Stimulated activated naive CD4-positive, alpha-beta T cell treated with Interleukin-2 at 50 U/mL for 16 hours (primary cell): Measurements from ENCODE around the gene AGTRAP.

Experiments used
- DNase-seq: peaks from one replicate; lab custom pipeline; 2025; lab: John Stamatoyannopoulos, UW

AGTRAP gene

DNA sequence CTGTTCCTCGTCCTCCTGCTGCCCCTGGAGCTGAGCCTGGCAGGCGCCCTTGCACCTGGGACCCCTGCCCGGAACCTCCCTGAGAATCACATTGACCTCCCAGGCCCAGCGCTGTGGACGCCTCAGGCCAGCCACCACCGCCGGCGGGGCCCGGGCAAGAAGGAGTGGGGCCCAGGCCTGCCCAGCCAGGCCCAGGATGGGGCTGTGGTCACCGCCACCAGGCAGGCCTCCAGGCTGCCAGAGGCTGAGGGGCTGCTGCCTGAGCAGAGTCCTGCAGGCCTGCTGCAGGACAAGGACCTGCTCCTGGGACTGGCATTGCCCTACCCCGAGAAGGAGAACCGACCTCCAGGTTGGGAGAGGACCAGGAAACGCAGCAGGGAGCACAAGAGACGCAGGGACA lies 29.6 kb upstream of the AGTRAP start:
- no peak for DNase-seq

GRCh38 chr1:11707621-11708276 lies 28.2 kb upstream of the AGTRAP start:
- DNase-seq = no peak

- no peak for DNase-seq
These were observed 27.2 kb upstream of the AGTRAP start for GRCh38 chr1:11708554-11709350.

GRCh38 chr1:11711490-11711889 lies 24.4 kb upstream of the AGTRAP start:
- DNase-seq = no peak

DNA sequence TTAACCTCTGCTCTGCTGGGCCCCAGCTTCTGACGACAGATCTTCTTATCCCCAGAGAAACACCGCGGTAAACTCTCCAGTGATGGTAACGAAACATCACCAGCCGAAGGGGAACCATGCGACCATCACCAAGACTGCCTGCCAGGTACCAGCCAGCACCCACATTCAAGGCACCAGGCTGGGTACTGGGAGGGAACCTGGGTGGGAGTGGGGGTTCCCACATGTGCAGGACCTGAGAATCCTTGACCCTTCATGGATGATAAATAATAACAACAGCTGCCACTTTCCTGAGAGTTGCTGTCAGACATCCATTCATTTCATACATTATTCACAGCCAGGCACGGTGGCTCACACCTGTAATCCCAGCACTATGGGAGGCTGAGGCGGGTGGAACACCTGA lies 23.7 kb upstream of the AGTRAP start:
- DNase-seq = no peak

DNA sequence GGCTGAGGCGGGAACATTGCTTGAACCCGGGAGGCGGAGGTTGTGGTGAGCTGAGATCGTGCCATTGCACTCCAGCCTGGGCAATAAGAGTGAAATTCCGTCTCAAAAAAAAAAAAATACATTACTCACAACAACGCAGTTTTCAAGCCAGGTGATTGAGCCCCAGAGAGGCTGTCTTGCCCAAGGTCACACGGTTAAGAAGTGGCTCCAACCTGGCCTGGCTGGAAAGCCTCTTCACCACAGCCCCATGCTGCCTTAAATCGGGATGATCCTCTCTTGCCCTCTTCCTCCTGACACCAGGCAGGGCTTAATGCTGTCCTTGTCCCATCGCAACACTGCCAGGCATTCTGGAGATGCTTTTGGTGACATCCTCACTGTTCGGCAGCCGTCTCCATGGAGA lies 22.8 kb upstream of the AGTRAP start:
- DNase-seq = no peak

DNA sequence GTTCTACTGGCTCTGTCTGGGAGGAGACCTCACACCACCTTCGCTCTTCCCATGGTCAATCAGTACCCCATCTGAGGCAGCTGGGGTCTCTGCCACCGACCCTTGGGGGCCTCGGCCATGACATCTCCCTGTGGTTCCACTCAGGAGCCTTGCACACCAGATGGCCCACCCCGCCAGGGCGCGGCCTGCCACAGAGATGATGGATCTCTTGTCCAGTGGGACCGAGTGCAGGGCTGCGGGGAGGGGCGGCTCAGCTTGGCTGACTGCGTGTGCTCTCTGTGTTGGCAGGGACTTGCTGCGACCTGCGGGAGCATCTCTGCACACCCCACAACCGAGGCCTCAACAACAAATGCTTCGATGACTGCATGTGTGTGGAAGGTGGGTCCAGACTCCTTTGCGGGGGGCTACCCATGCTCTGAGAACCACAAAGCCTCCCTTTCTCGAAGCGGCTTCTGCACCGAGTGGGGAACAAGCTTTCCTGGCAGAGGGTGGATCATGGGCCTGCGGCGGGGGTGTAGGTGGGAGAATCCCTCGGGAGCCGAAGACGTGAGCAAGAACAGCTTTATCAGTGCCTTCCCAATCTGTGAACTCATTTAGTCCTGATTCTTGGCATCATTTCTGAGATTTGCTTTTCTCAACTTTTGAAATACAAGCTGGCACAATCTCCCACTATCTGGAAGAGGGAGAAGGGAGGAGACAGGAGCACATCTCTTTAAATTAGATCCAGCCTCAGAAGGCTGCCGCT lies 20.9 kb upstream of the AGTRAP start:
- no peak for DNase-seq

- DNase-seq = peak; percentile 79
These were observed 16.5 kb upstream of the AGTRAP start for GRCh38 chr1:11719313-11720032.

DNA sequence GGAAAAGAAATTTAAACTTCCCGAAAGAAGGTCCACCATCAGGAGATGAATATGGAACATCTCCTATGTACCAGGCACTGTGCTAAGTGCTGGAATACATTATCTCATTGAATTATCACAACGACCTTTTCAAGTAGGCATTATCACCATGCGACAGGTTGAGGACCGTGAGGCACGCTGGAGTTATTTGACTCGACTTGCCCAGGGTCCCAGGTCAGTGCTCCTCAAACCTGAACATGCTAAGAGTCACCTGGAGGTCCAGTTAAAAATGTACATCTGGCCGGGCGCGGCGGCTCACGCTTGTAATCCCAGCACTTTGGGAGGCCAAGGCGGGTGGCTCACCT lies 15.9 kb upstream of the AGTRAP start:
- no peak for DNase-seq

DNA sequence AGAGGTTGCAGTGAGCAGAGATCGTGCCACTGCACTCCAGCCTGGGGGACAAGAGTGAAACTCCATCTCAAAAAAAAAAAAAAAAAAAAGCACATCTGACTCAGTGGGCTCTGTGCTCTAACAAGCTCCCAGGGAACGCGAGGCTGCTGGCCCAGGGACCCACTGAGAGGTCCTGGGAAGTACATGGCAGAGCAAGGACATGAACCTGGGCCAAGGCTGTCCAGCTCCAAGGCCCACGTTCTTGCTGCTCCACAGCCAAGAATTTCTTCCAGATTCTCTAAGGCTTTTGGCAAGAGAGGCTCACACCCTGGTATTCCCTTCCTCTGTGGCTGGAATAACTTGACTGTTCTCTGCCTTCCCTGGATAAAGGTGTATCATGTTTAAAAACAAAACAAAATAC lies 15.4 kb upstream of the AGTRAP start:
- no peak for DNase-seq

DNA sequence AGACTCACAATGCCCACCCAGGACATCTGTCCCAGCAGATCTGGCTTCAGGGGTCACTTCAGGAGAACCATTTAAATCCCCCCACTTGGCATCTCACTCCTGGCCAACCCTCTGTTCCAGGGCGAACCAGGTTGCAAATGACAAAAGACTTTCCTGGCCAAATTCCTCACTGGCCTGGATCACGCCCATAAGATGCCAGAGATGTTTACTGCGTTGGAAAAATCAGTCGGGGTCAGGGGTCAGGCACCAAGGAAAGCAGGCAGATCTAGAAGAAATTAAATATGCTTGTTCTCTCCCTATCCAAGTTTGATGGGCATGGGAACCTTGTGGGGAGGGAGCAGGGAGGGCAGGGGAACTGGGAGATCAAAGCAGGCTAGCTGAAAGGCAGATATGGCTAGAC lies 14.6 kb upstream of the AGTRAP start:
- no peak for DNase-seq

DNA sequence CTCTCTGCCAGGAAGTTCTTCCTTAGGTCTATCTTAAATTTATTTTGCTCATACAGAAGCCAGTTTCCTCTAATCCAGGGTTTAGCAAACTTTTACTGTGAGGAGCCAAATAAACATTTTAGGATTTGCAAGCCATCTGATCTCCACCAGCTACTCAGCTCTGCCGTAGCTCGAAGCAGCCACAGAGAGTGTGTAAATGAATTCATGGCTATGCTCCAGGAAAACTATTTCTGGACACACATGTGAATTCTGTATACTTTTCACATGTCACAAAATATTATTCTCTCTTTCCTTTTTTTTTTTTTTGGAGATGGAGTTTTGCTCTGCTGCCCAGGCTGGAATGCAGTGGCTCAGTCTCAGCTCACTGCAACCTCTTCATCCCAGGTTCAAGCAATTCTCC lies 13.4 kb upstream of the AGTRAP start:
- no peak for DNase-seq

GRCh38 chr1:11725616-11726015 lies 10.3 kb upstream of the AGTRAP start:
- DNase-seq = no peak

- no peak for DNase-seq
These were observed 8.8 kb upstream of the AGTRAP start for GRCh38 chr1:11727119-11727518.

DNA sequence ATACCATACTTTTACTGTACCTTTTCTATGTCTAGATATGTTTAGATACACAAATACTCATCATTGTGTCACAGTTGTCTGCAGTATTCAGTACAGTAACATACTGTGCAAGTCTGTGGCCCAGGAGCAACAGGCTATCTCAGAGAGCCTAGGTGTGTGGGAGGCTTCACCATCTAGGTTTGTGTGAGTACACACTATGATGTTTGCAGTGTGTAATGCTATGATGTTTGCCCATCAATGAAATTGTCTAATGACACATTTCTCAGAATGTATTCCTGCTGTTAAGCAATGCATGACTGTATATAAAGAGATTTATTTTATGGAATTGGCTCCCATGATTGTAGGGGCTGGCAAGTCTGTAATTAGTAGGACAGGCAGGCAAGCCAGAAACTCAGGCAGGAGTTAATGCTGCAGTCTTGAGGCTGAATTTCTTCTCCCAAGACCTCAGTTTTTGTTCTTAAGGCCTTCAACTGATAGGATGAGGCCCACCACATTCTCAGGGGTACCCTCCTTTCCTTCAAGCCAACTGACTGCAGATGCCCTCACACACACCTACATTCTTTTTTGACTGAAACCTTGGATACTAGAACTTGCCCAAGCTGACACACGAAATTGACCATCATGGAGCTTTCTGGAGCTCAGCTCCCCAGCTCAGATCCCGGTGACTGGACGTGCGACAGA lies 7.7 kb upstream of the AGTRAP start:
- no peak for DNase-seq

DNA sequence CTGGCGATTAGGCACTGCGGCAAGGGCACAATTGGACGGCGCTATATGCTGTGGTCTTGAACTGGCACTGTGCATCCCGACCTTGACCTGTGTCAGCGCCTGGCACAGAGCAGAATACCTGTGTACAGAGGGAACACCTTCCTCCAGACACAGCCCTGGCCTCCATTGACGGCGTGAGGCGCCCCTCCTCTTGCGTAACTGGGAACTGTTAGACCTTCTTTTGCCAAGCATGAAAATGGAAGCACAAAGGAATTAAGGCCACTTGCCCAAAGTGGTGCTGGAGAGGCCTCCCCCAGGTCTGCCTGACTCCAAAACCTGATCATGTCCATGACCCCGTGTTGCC lies 6.8 kb upstream of the AGTRAP start:
- no peak for DNase-seq

DNA sequence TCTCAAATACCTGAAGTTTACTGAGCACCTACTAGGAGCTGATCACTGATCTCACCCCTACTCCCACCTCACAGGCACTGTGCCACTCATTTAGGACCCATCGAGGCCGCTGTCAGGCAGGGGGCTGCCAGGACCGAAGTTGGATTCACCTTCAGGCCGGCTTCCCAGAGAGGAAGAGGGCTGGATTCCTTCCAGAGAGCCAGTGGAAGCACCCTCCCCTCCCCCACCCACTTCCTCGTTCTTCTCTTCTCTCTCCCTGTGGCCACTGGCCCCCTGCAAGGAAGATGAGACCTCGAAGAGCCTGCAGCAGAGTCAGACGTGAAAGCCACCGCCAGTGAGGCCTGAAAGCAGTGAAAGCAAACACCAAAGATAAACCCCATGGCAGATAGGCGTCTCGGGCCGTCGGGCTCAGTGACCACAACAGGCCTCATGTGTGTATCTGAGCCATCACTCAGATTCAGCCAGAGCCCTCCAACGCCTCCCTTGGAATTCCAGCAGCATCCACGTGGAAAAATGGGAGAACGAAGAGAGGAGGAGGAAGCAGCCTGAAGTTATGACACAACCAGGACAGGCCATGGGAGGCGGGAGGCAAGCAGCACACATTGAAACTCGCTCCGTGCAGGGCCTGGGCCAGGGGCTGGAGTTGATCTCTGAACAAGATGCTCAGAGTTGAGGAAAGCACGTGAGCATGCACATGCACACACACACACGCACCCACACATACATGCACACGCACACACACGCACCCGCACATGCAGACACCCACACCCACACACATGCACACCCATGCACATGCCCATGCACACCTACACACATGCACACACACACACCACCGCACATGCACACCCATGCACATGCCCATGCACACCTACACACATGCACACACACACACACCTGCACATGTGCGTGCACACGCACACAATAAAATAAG lies 6.2 kb upstream of the AGTRAP start:
- DNase-seq = no peak

- no peak for DNase-seq
These were observed 5.5 kb upstream of the AGTRAP start for GRCh38 chr1:11730429-11730891.

DNA sequence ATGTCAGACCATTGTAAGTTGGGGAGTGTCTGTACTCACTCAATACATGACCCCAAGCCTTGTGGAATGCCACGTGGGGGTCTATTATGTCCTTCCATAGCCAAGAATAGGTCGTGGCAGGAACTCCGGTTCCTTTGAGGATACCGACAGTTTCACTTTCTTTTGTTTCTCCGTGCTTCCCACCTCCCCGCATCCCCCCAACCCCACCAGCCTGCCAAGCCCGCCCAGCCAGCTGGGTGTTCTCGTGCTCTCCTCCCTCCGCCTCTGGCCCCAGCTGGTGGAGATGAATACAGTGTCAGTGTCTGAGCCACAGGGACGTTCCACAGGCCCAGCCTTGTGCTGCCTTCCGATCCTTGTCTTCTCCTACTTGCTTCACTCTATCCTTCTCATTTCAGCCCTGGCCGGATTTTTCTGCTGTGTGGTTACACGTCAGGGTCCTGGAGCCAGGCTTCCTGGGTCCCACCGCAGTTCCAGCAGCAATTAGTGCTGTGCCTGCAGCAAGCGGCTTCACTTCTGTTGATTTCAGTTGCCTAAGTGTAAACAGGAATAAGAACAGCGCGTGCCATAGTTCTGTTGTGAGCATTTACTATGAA lies 4.1 kb upstream of the AGTRAP start:
- DNase-seq = no peak

DNA sequence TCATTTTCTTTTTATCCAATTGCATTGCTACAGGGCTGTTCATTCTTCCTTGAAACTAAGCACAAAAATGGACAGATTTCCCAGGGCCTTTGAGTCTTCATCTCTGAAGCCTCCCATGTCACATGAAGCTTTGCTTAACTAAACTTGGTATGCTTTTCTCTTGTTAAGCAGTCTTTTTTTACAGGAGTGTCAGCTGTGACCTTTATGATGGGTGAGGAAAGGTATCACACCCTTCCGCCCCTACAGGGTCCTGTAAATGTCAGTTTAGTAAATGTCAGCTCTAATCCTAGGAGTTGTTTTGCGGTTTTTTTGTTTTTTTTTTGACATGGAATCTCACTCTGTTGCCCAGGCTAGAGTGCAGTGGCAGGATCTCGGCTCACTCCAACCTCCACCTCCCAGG lies 2.6 kb upstream of the AGTRAP start:
- no peak for DNase-seq

- DNase-seq = no peak
These were observed 444 bp upstream of the AGTRAP start for GRCh38 chr1:11735531-11735853.
